ENCODE results near the gene ADARB1.

ADARB1 gene

DNA sequence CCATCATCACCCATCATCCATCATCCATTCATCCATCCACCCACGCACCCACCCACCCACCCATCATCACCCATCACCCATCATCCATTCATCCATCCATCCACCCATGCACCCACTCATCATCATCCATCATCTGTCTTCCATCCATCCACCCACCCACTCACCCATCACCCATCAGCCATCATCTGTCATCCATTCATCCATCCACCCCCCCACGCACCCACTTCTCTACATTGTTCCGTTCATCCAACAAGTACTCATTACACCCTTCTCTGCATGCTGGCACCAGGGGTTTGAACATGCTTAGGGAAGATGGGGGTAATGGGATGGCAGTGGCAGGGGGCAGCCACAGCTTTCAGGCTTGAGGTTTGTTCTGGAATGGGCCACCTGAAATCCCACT lies 82.1 kb downstream of the ADARB1 start:
- DNase-seq: no peak

GRCh38 chr21:45157932-45158331 lies 83.6 kb downstream of the ADARB1 start:
- no peak for DNase-seq

- DNase-seq: no peak
Observed at GRCh38 chr21:45158491-45159423, 84.4 kb downstream of the ADARB1 start.

DNA sequence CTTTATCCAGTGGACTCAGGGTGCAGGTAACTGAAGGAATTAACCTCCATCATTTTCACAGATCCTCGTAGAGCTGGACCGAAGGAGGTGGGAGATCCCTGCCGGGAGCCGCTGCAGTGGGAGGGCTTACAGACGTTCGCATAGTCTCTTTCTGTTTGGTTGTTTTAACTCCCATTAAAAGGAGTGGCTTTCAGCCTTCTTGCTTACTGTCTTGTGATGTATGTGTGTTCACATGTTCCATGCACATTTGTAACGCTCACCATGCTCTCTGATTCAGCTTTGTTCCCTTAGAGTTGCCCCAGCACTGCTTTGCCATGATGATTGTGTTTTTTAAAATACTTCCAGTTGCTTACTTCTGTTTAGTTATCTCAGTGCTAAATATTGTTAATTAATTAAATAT lies 85.8 kb downstream of the ADARB1 start:
- DNase-seq: no peak

GRCh38 chr21:45161038-45161945 lies 86.9 kb downstream of the ADARB1 start:
- DNase-seq: no peak

DNA sequence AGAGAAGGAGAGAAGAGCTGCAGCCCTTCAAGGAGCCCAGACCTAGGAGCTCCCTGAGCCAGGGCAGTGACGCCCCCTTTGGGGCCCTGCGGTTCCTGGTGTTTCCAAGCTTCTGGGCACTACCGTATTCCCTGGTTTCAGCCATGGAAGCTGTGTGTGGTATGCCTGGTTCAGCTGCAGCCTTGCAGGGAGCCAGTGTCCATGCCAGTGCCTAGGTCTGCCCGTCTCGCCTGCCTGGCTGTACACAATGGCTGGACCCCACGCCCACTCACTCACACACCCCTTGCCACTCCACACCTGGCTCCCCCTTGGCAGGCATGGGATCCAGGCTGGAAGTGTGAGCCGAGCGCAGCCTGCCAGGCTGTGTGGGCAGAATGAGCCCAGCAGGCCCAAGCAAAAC lies 87.7 kb downstream of the ADARB1 start:
- no peak for DNase-seq

DNA sequence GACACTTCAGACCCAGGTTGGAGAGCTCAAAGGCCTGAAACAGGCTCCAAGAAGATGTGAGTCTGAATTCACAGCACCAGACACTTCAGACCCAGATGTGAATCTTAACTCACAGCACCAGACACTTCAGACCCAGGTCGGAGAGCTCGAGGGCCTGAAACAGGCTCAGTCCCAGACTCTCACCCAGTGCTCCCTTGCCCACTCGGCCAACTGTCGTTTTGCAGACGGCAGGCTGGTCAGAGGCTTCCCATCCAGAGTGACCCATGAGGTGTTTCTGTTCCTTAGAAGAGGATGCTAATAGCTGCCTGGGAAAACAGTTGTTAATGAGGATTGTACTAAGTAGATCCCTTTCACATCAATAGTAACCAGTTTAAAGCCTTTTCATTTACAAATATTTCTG lies 88.4 kb downstream of the ADARB1 start:
- DNase-seq: no peak

- DNase-seq: no peak
Observed at GRCh38 chr21:45163413-45164123, 89.2 kb downstream of the ADARB1 start.

- DNase-seq: no peak
Observed at GRCh38 chr21:45164124-45164511, 89.7 kb downstream of the ADARB1 start.

- DNase-seq: no peak
Observed at GRCh38 chr21:45164838-45165237, 90.5 kb downstream of the ADARB1 start.

DNA sequence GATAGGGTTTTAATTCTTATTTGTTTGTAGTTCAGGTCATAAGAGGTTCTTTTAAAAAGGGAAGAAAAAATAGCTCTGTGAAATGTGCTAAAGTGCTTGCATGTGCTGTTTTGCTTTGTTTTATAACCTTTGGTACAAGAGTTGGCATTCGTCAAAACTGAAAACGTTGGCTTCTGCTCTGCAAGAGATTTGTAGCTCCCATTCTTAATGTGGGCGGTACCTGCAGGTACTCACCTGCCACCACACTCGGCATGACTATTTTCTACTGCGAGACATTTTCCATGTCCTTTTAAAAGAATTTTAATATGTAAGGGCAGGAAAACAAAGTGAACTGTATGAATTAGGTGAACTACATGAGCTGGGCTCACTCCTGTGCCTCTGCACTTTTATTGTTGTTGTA lies 92.6 kb downstream of the ADARB1 start:
- no peak for DNase-seq

- DNase-seq: no peak
Observed at GRCh38 chr21:45167796-45168222, 93.4 kb downstream of the ADARB1 start.

GRCh38 chr21:45168522-45168921 lies 94.1 kb downstream of the ADARB1 start:
- no peak for DNase-seq

GRCh38 chr21:45169001-45169400 lies 94.6 kb downstream of the ADARB1 start:
- no peak for DNase-seq

GRCh38 chr21:45169682-45170081 lies 95.3 kb downstream of the ADARB1 start:
- no peak for DNase-seq

GRCh38 chr21:45170987-45171386 lies 96.6 kb downstream of the ADARB1 start:
- DNase-seq: no peak

GRCh38 chr21:45172420-45172819 lies 98.0 kb downstream of the ADARB1 start:
- no peak for DNase-seq

DNA sequence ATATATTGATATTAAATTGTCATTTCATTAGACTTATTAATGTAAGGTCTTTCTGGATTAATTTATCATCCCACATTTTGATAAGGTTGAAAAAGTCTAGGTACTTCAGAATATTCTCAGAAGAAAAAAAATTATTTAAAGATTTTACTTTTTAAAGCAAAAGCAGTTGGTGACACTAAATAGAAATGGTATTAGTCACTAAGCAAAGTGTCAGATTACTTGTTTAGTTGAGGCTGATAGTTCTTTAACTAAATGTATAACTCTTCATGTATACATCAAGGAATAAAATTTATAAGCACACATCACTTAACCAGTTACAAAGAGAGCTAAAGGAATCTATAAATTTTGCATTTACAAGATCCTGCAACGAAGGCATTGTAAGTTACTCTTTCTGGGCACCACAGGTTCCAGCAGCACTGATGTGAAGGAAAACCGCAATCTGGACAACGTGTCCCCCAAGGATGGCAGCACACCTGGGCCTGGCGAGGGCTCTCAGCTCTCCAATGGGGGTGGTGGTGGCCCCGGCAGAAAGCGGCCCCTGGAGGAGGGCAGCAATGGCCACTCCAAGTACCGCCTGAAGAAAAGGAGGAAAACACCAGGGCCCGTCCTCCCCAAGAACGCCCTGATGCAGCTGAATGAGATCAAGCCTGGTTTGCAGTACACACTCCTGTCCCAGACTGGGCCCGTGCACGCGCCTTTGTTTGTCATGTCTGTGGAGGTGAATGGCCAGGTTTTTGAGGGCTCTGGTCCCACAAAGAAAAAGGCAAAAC lies 101.1 kb downstream of the ADARB1 start:
- DNase-seq: no peak

GRCh38 chr21:45176141-45176540 lies 101.8 kb downstream of the ADARB1 start:
- no peak for DNase-seq

GRCh38 chr21:45177039-45177438 lies 102.7 kb downstream of the ADARB1 start:
- DNase-seq: no peak

- no peak for DNase-seq
Observed at GRCh38 chr21:45178070-45178608, 103.8 kb downstream of the ADARB1 start.

DNA sequence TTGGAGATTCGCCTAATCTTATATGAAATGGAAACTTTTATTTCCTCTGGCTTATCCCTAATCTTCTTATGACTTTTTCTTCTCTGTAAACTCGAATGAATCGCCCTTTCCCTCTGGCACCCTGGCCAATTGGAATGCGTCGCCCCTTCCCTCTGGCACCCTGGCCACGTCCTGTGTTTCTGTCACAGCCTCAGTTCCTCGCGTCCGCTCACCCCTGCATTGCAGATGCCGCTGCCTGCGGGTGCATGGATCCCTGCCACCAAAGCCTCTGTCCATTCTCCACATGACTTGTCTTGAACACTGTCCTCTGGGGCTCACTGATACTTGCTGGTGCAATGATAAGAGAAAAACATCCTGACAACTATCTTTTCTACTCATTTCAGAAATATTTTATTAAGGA lies 104.6 kb downstream of the ADARB1 start:
- DNase-seq: no peak

All from NCI-H526 treated with DMSO at 0.1 percent for 48 hours (cell line).